NCI-H2227 (cell line): Measurements from ENCODE around the gene SERTAD3.
"Not testable (repeated sequence)": the region's sequence is repeated elsewhere in the genome, so short reads cannot be mapped to it uniquely, and the experiment has no call there.

Experiments
- DNase-seq: peaks from one replicate; lab custom pipeline; 2025; ENCODE audit not compliant: unreplicated experiment; lab: John Stamatoyannopoulos, UW

Gene SERTAD3

GRCh38 chr19:40411958-40412499 is 32.1 kb downstream of the SERTAD3 start:
- no peak for DNase-seq

DNA sequence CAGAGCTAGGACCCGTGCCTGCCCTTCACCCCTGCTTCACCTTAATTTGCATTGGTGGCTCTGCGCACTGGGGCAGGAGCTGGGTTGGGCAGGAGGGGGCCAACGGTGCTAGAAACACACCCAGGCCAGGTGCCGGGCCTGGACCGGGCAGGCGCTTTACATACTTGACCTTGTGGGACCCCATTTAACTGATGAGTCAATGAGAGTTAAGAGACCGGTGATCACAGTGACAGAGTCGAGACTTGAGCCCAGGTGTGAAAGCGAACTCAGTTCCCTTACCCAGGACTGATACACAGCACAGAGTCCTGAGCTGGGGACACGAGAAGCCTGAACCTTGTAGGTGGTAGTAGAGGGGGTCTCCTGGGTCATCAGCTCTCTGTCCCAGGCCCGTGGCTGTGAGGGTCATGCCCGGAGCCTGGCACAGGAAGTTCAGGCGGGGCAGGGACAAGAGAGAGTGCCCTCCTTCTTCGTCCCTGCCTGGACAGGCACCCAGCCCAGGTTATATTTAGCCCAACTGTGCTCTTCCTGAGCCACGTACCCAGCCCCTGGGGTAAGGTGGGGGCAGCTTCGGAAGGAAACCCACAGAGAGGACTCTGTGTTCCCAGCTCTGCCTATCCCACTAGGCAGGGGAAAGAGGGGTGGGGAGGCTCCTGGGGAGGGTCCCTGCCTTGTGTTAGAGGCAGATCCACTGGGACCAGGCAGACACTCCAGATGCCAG is 32.9 kb downstream of the SERTAD3 start:
- DNase-seq, result no peak

- no peak for DNase-seq
Measured at GRCh38 chr19:40410030-40410389, 34.1 kb downstream of the SERTAD3 start.

GRCh38 chr19:40408598-40408925 is 35.6 kb downstream of the SERTAD3 start:
- not testable (repeated sequence) for DNase-seq

DNA sequence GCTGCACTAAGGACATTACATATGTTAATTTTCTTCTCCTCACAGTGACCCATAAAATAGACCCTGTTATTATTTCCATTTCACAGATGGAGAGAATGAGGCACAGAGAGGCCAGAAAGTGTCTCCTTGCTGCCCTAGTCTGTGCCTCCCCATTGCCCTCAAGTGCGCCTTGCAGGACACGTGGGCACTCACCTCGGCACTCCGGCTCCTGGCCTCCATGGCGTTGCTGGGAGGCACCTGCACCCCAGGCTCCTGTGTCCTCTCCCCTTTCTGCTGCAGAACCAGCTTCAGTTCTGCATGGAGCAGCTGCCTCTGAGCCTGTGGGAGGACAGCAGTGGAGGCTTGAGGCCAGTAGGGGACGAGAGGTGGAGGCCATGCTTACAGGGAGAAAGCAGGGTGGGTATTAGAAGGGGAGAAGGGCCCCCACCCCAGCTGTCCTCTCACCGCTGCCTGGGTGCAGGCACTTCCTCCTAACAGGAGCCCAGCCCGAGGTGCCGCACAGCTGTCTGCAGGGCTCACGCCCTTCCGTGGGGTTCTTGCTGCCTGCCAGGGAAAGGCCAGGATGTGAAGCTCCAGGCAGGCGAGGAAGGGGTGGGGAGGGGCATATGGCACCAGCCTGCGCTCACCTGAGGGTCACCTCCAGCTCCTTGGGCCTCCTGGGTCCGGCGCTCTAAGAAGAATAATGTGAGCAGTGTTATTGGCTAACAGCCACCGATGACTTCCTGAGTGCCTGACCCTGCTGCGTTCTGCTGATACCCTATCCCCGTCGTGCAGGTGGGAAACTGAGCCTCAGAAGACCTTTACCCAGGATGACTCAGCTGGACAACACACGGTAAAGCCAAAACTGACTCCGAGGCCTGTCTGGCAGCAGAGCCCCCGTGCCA is 36.2 kb downstream of the SERTAD3 start:
- no peak for DNase-seq

GRCh38 chr19:40403262-40403984 is 40.7 kb downstream of the SERTAD3 start:
- peak; percentile 93 for DNase-seq

GRCh38 chr19:40400559-40400958 is 43.6 kb downstream of the SERTAD3 start:
- DNase-seq, result no peak

- DNase-seq, result peak; percentile 98
Measured at GRCh38 chr19:40398417-40399131, 45.6 kb downstream of the SERTAD3 start.

DNA sequence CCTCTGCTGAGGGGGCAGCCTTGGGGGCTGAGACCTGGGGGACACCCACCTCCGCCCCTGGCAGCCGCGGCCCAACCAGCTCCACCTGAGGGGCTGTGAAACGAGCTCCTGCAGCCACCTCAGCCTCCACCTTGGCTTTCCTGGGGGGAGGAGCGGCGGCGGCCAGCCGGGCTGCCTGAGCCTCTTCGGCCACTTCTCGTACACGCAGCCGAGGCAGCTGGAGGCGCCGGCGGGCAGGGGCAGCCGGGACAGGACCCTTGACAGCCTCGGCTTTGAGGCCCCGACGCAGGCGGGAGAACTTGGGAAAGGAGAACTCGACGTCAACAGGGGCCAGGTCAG is 46.6 kb downstream of the SERTAD3 start:
- DNase-seq, result no peak

DNA sequence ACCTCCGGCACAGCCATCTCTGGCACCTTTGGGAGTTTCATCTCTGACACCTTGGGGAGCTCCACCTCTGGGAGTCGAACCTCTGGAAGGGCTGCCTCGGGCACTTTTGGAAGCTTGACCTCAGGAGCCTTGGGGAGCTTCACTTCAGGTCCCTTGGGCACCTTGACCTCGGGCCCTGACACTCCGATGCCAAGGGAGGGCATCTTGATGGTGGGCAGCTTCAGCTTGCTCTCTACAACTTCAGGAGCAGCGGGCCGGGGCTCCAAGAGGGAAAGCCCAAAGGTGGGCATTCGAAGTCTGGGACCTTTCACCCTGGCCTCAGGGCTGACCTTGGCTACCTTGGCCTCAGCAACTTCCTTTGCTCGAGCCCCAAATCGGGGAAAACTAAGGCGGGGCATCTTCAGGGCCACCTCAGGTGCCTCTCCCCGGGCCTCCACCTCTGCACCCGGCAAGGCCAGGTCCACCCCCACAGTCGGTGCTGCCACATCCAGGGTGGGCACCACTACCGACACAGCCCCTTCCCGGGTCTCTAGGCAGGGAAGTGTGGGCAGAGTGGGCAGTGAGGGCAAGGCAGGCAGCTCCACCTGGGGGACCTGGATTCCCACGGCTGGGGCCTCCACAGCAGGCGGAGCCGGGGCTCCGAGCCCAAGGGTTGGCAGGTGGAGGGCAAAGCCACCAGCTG is 47.1 kb downstream of the SERTAD3 start:
- no peak for DNase-seq

GRCh38 chr19:40395956-40396355 is 48.2 kb downstream of the SERTAD3 start:
- no peak for DNase-seq

DNA sequence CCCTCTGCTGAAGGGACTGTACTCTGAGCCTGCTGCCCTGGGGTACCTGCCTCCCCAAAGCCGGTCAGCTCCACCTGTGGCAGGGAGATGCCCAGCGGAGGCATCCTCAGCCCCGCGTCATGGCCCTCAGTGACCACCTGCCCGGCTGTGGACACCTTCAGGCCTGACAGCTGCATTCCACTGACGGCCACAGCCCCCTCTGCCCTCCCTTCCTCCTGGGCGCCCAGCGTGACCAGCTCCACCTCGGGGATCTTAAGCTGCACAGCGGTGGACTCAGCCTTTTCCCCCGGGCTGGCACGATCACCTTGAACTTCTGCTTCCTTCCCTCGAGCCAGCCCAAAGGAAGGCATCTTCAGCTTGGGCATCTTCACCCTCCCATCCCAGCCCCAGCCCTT is 49.3 kb downstream of the SERTAD3 start:
- no peak for DNase-seq

DNA sequence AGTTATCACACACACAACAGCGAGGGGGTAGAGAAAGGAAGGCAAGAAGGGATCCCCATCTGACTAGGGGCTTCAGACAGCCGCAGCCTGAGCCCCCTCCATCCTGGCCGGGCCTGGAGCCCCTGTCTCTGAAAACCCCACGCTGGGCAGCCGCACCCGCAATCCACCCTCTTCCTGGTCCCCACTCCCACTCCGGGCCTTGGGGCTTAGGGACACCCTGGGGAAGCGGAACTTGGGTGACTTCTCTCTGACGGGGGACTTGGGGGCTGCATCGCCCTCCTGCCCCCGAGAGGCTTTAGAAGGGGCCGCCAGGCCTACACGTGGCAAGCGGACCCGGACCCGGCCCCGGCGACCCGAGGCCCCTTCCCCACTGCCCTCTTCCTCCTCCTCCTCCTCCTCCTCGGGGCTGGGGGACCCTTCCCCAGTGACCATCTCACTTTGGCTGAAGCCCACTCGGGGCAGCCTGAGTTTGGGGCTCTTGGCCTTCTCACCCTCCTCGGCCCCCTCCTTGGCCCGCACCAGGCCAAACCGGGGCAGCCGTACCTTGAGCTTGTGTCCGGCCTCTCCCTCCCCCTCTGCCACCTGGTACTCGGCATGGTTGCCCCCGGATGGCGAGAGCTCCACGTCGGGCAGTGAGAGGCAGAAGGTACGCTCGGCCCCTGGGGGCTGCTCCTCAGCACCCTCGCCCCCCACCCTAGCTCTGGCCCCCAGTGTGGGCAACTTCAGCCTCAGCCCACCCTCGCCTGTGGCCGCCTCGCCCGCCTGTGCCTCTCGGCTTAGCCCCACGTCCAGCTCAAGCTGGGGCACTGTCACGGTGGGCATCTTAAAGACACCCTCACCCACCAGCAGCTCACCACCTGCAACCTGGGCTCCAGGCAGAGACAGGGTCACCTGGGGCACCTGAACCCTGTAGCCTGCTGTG is 50.0 kb downstream of the SERTAD3 start:
- DNase-seq, result no peak

GRCh38 chr19:40392894-40393517 is 51.1 kb downstream of the SERTAD3 start:
- no peak for DNase-seq

GRCh38 chr19:40392123-40392522 is 52.0 kb downstream of the SERTAD3 start:
- DNase-seq, result no peak
